GM13977 (cell line): Measurements from ENCODE around the gene MUC3A.
"Not testable (repeated sequence)": the region's sequence is repeated elsewhere in the genome, so short reads cannot be mapped to it uniquely, and the experiment has no call there.

Experiments used
- DNase-seq: peaks from one replicate; pipeline ENCODE4 v3.0.0; 2012; ENCODE audit warnings: low spot score
- in situ Hi-C: fragments of 300-500 bp; cut with MboI; formaldehyde crosslinking; loops from one replicate; pipeline ENCODE4 v1.12.0; 2022; ENCODE audit warnings: low sequenced_read_pairs, low pct_unique_long_range_greater_than_20kb, mixed read lengths, inconsistent platforms; ENCODE audit not compliant: unreplicated experiment
- TF ChIP-seq, protein P1 (sequence below): IDR thresholded peaks from 2 replicates; pipeline ENCODE4 v1.5.1; 2012; ENCODE audit warnings: mild to moderate bottlenecking, control low read depth; ENCODE audit not compliant: insufficient read depth; ENCODE audit errors: extremely low read depth, missing control alignments

Gene MUC3A

GRCh38 chr7:100949227-100949932, at the start of gene MUC3A:
MUC3A (plus strand) TSS chr7:100949534; CDS start chr7:100949625, 91 bp downstream.
- in situ Hi-C loops, result no loop called here

GRCh38 chr7:100900978-100901377, 48.4 kb upstream of the MUC3A start:
- TF ChIP-seq, protein P1, sequence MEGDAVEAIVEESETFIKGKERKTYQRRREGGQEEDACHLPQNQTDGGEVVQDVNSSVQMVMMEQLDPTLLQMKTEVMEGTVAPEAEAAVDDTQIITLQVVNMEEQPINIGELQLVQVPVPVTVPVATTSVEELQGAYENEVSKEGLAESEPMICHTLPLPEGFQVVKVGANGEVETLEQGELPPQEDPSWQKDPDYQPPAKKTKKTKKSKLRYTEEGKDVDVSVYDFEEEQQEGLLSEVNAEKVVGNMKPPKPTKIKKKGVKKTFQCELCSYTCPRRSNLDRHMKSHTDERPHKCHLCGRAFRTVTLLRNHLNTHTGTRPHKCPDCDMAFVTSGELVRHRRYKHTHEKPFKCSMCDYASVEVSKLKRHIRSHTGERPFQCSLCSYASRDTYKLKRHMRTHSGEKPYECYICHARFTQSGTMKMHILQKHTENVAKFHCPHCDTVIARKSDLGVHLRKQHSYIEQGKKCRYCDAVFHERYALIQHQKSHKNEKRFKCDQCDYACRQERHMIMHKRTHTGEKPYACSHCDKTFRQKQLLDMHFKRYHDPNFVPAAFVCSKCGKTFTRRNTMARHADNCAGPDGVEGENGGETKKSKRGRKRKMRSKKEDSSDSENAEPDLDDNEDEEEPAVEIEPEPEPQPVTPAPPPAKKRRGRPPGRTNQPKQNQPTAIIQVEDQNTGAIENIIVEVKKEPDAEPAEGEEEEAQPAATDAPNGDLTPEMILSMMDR, result no peak
- in situ Hi-C loops, result no loop called here

More at GRCh38 chr7:100949227-100949932, at the start of gene MUC3A:
- no peak for DNase-seq
- TF ChIP-seq, protein P1, result no peak

DNA sequence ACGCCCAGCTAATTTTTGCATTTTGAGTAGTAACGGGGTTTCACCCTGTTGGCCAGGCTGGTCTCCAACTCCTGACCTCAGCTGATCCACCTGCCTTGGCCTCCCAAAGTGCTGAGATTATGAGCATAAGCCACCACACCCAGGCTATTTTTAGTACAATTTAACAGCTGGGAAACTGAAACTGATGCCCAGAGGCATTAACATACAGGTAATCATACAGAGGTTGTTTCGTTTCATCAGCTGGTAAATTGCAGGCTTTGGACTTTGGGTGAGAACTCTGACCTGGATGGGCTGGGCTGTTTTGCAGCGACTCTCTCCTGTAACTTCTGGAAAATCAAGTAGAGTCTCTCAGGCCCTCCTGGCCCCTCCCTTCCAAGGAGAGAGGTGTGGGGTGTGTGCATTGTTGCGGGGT, 47.4 kb upstream of the MUC3A start:
- in situ Hi-C loops, result no loop called here
- TF ChIP-seq, protein P1, result no peak
- no peak for DNase-seq

More at GRCh38 chr7:100900978-100901377, 48.4 kb upstream of the MUC3A start:
- DNase-seq, result no peak

- TF ChIP-seq, protein P1, result no peak
- in situ Hi-C loops, result no loop called here
- DNase-seq, result no peak
Observed at GRCh38 chr7:100902638-100903037, 46.7 kb upstream of the MUC3A start.

GRCh38 chr7:100908512-100908911, 40.8 kb upstream of the MUC3A start:
- TF ChIP-seq, protein P1, result no peak
- in situ Hi-C loops, result no loop called here
- DNase-seq, result no peak

DNA sequence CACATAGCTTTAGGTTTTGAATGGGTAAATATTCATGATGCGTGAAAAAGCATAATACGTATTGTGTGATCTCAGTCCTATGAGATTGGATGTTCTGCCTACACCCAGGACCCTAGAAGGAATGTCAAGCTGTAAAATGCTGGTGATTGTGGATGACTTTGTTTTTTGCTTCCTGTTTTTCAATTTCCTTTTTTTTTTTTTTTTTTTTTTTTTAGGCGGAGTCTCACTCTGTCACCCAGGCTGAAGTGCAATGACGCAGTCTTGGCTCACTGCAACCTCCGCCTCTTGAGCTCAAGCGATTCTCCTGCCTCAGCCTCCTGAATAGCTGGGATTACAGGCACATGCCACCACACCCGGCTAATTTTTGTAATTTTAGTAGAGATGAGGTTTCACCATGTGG, 38.9 kb upstream of the MUC3A start:
- in situ Hi-C loops, DNase-seq: not testable (repeated sequence)

DNA sequence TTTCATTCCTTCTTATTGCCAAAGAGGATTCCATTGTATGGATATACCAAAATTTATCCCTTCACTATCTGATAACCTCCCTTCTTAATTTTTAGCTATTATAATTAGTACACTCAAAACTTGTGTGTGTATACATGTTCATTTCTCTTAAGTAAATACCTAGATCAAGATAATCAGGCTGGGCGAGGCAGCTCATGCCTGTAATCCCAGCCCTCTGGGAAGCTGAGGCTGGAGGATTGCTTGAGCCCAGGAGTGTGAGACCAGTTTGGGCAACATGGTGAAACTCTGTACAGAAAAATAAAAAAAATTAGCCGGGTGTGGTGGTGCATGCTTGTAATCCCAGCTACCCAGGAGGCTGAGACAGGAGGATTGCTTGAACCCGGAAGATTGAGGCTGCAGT, 37.9 kb upstream of the MUC3A start:
- DNase-seq, result no peak
- TF ChIP-seq, protein P1, result no peak
- in situ Hi-C loops, result no loop called here
